ENCODE data around the gene KRTAP5-10.
A peak's percentile ranks its signal among the peaks of the same experiment; 100 is the strongest.
"Not testable (repeated sequence)": the region's sequence is repeated elsewhere in the genome, so short reads cannot be mapped to it uniquely, and the experiment has no call there.

The KRTAP5-10 gene

DNA sequence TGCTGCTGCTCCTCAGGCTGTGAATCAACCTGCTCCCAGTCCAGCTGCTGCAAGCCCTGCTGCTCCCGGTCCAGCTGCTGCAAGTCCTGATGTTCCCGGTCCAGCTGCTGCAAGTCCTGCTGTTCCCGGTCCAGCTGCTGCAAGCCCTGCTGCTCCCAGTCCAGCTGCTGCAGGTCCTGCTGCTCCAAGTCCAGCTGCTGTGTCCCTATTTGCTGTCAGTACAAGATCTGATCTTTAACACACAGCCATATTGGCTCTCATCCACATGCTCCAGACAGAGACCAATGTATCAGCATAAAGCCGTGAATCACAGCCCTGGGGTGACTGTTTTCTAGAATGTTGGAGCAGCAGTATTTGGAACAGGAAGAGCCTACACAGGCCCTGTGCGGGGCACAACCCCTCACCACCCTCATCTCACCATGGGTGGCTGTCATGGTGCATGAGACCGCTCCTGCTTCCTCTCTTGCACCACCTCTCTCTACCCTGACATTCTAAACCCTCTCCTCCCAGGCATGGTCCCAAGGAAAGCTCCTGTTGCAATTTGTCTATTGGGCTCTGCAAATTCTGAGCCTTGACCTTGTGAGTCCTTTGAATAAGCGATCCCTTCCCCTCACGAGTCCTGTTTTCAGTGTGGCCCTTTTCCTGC, 3.5 kb downstream of the KRTAP5-10 start:
- FAIRE-seq (no peak), DNase-seq (ENCODE audit: insufficient read length, low spot score) (no peak)

DNA sequence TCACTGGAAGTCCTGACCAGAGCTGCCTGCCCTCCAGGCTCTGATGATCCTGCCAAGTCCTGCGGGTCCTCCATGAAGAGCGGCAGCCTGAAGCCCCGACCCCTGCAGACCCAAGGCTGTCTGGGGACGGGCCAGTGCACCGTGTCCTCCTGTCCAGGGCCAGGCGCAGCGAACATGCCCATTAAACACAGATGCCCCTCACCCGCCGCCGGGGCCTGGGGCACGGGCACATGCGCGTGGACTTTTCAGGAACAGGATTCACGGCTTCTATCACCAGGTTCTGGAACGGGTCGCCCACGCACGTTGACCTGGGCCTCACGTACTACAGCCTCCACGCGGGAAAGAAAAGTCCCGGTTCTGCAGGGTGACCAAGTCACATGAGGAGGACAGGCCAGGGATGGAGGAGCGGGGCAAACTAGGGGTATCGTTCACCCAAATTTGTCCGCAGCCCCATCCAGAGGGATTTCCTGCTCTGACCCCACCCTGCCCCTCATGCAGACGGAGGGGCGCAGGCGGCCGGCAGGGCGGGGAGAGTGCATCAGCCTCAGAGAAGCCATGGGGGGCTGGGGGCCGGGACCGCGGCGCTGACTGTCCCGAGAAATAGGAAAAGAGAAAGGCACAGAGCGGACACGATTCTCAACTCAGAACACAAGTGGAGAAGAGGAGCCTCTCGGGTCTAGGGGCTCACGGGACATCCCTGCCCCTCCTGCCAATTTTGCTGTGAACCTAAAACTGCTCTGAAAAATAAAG, 5.9 kb downstream of the KRTAP5-10 start:
- FAIRE-seq; DNase-seq (ENCODE audit: insufficient read length, low spot score): not testable (repeated sequence)

DNA sequence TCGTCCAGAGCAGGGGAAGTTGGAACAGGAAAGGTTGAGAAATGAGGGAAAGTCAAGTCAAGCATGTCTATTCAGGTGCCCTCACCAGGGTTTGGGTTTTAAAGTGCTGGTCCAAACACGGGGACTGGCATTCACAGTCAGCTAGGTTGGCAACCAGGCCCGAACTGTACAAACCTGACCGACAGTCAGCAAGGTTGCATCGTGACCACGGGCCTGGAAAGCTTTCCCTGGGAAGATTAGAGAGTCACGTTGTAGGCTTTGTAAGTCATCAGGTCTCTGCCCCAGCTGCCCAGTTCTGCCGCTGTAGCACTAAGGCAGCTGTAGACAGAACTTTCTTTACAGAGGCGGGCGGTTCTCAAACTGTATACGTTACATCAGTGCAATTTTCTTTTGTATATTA, 7.4 kb downstream of the KRTAP5-10 start:
- FAIRE-seq (no peak), DNase-seq (ENCODE audit: insufficient read length, low spot score) (no peak)

DNA sequence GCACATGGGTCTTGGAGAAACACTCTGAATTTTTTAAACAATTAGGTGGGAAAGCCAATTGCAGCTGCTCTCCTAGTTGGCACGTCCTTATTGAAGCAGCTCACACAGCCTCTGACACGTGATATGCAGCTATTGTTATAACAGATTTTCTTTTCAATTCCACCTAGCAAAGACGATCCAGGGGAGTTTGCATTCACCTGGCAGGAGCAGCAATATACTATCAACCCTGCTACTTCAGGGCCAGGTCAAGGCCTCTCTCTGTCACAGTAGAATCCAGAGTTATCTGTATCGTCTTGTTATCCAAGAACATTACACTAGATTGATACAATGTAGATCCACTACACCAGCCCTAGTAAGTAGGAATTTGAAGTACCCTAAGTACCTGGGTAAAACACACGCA, 9.1 kb downstream of the KRTAP5-10 start:
- no peak for FAIRE-seq

DNA sequence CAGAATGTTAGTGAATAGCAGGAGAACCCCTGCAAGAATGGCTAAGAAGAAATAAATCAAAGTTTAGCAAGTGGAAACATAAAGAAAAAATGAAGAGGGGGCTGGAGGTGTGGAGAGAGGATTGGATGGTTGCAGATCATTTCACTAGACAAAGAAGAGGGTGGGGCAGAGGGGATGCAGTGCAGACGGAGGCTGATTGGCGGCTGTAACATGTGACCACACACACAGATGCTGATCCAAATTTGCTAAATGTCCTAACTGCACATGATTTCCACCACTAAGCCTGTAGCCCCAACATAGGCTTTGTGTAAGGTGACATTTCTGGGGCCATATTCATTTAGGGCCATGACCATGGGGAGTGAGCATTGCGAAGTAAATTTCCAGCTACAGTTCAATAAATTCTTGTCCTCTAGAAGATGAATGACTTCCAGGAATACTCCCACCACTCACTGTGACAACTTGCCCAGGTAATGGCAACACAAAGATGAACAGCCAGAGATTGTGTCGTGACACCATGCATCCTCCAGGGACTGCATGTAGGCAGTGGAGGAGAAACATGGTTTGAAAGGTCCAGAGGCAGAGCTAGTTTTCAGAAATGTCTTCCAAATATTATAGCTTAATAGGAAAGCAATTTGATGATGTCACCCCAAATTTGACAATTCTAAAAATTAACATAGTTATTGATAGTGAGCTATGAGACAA, 10.5 kb downstream of the KRTAP5-10 start:
- no peak for FAIRE-seq
- no peak for DNase-seq (ENCODE audit: insufficient read length, low spot score)

More for the DNA sequence above, 9.1 kb downstream of the KRTAP5-10 start:
- DNase-seq (ENCODE audit: insufficient read length, low spot score), result no peak

DNA sequence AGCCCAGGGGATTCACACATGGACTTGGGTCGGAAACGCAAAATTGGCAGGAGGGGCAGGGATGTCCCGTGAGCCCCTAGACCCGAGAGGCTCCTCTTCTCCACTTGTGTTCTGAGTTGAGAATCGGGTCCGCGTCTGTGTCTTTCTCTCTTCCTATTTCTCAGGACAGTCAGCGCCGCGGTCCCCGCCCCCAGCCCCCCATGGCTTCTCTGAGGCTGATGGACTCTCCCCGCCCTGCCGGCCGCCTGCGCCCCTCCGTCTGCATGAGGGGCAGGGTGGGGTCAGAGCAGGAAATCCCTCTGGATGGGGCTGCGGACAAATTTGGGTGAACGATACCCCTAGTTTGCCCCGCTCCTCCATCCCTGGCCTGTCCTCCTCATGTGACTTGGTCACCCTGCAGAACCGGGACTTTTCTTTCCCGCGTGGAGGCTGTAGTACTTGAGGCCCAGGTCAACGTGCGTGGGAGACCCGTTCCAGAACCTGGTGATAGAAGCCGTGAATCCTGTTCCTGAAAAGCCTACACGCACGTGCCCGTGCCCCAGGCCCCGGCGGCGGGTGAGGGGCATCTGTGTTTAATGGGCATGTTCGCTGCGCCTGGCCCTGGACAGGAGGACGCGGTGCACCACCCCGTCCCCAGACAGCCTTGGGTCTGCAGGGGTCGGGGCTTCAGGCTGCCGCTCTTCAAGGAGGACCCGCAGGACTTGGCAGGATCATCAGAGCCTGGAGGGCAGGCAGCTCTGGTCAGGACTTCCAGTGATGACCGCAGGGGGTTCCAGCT, 11.5 kb downstream of the KRTAP5-10 start:
- DNase-seq (ENCODE audit: insufficient read length, low spot score), result not testable (repeated sequence)

DNA sequence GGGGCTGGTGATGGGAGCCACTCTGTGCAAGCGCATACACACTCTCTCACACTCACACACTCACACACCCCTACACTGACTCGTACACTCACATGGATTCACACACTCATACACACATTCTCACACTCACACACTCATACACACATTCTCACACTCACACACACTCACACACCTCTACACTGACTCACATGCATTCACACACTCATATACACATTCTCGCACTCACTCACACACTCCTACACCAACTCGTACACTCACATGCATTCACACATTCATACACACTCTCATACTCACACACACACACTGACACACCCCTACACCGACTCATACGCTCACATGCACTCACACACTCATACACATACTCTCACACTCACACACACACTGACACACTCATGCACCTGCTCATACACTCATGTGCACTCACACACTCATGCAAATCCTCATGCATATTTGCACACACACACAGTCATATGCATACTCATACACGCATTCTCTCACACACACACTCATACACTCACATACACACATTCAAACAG, 12.2 kb downstream of the KRTAP5-10 start:
- DNase-seq (ENCODE audit: insufficient read length, low spot score) (no peak), FAIRE-seq (no peak)

More for the DNA sequence above, 11.5 kb downstream of the KRTAP5-10 start:
- FAIRE-seq, result not testable (repeated sequence)

DNA sequence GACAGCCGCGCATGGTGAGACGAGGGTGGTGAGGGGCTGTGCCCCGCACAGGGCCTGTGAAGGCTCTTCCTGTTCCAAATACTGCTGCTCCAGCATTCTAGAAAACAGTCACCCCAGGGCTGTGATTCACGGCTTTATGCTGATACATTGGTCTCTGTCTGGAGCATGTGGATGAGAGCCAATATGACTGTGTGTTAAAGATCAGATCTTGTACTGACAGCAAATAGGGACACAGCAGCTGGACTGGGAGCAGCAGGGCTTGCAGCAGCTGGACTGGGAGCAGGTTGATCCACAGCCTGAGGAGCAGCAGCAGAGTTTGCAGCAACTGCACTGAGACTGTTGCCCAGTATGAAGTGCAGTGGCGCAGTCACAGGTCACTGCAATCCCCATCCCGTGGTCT, 14.2 kb downstream of the KRTAP5-10 start:
- not testable (repeated sequence) for FAIRE-seq; DNase-seq (ENCODE audit: insufficient read length, low spot score)

DNA sequence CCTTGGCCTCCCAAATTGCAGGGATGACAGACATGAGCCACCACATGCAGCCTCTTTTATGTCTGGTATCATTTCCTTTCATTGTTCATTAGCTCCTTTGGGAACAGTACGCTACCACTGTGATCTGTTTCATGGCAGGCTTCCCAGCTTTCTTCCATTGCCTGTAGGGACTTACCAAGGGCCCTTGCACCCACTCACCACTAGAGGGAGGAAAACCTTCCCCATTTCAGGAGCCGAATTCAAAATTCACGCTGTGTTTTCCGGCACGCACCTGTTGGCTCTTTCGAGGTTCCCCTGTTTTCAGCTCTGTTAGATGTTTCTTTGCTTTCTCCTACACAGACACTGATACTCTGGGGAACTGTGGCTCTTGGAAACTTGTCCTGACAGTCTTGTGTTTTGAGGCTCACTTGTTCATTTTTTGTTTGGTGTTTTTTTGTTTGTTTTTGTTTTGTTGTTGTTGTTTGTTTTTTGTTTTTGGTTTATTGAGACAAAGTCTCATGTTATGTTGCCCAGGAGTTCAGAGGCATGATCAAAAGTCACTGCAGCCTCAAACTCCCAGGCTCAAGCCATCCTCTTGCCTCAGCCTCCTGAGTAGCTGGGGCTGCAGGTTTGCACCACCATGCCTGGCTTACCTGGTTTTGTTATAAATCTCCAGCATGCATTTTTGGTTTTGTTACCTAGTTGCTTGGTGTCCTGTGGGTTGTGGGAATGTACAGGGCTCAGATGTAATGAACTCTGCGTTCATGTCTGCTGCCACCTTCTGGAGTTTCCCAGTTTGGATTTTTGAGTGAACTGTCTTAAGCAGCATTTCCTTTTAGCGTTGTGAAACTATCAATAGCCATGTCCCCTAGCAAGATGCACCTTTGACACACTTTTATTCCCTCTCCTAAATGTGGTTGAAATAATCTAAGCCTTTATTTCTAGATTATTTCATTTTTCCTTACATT, 15.0 kb downstream of the KRTAP5-10 start:
- FAIRE-seq, result peak; percentile 59
- peak; percentile 44 for DNase-seq (ENCODE audit: insufficient read length, low spot score)

DNA sequence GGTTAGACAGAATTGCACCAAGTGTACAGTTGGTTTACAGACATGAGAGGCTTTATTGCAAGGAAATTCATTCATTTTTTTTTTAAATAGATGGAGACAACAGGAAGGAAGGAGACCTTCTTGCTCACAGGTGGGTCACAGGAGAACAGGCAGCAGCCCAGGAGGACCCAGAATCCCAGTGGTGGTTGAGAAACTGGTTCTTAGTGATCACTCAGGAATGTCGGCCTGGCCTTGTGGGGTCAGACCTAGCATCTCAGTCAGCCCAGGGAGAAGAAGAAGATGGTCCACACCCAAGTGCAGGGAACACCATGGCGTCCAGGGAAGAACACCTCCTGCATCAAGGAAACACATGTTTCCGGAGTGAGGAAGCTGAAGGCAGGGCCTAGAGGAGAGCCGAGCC, 16.5 kb downstream of the KRTAP5-10 start:
- DNase-seq (ENCODE audit: insufficient read length, low spot score), result no peak
- FAIRE-seq, result no peak

DNA sequence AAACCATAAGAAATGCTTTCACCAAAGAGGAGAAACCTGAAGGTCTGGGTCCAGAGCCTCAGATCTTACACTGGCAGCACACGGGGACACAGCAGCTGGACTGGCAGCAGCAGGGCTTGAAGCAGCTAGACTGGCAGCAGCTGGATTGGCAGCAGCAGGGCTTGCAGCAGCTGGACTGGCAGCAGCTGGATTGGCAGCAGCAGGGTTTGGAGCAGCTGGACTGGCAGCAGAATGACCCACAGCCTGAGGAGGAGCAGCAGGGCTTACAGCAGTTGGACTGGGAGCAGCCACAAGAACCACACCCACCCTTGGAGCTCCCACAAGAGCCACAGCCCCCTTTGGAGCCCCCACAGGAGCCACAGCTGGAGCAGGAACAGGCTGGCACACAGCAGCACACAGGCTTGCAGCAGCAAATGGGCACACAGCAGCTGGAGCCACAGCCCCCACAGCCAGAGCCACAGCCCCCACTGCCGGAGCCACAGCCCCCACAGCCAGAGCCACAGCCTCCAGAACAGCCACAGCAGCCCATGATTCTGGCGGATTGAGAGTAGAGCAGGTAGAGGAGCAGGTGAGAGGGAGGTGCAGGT, 17.0 kb downstream of the KRTAP5-10 start, which contains the start of gene KRTAP5-11:
Gene KRTAP5-11 (minus strand): TSS at position 567 of the 587 bp plus-strand sequence. CDS start 38 bp downstream, at position 529.
- DNase-seq (ENCODE audit: insufficient read length, low spot score) (no peak), FAIRE-seq (no peak)

DNA sequence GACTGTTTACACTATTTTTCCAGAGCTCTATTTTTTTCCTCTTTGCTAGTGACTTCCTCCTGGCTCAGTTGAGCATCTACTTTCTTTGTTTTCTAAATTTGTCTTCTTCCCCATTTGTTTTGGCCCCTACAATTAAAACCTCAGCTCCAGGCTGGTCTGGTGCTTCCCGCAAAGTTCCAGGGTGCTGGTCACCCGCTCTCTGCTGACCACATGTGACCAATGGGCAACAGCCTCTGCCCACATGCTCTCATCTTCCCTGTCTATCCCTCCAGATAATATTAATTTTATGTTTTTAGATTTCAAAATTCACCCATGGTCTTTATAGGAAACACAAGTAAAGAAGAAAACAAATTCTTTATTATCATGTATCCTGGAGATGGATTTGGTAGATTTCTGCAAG, 17.6 kb downstream of the KRTAP5-10 start:
- not testable (repeated sequence) for FAIRE-seq; DNase-seq (ENCODE audit: insufficient read length, low spot score)

DNA sequence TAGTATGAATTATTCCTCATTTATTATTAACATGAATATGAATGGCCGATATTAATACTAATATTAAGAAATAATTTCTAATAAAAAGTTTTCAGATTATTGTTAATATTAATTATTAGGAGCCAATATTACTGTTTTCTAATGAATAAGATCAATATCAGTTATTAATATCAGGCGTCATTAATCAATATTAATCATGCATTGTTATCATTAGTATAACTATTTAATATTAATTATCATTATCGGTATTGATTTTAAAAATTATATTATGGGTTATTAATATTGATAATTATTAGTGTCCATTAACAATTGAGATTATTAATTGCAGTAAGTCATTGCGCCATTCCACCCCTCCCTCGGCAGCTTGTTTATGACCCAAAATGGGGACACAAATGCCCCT, 20.3 kb downstream of the KRTAP5-10 start:
- FAIRE-seq; DNase-seq (ENCODE audit: insufficient read length, low spot score): not testable (repeated sequence)

DNA sequence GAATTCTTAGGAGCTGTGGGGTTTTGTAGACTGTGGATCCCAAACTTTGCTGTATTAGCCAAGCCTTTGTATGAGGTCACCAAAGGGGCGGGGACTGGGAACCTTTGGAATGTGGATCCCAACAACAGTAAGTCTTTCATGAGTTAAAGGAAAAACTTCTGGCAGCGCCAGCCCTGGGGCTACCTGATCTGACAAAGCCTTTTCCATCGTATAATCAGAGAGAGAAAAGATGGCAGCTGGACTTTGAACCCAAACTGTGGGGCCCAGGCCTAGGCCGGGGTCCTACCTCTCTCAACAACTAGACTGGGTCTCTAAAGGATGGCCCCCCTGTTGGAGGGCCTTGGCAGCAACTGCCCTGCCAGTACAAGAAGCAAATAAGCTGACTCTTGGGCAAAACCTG, 23.0 kb downstream of the KRTAP5-10 start:
- not testable (repeated sequence) for DNase-seq (ENCODE audit: insufficient read length, low spot score); FAIRE-seq

DNA sequence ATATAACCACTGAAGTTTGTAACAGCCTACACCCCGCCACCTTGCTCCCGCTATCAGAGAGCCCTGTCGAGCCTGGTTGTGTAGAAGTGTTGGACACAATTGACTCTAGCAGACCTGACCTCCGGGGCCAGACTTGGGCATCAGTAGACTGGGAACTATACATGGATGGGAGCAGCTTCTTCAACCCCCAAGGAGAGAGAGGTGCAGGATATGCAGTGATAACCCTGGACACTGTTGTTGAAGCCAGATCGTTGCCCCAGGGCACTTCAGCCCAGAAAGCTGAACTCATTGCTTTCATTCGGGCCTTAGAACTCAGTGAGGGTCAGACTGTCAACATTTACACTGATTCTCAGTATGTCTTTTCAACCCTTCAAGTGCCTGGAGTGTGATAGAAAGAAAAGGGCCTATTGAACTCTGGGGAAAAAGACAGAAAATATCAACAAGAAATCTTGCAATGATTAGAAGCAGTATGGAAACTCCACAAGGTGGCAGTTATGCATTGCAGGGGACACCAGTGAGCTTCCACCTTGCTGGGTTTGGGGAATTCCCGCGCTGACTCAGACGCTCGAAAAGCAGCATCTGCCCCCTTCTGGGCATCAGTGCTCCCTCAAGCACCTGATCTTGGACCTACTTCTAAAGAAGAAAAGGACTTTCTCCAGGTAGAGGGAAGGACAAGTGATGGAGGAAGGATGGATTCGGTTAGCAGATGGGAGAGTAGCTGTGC, 23.6 kb downstream of the KRTAP5-10 start:
- not testable (repeated sequence) for DNase-seq (ENCODE audit: insufficient read length, low spot score); FAIRE-seq

DNA sequence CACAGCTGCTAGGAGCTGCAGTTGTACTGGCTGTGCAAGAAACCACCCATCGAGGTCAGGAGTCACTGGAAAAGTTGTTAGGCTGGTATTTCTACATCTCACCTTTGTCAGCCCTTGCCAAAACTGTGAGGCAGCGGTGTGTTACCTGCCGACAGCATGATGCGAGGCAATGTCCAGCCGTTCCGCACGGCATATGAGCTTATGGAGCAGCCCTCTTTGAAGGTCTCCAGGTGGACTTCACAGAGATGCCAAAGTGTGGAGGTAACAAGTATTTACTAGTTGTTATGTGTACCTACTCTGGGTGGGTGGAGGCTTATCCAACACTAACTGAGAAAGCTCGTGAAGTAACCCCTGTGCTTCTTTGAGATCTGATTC, 24.2 kb downstream of the KRTAP5-10 start:
- not testable (repeated sequence) for FAIRE-seq

DNA sequence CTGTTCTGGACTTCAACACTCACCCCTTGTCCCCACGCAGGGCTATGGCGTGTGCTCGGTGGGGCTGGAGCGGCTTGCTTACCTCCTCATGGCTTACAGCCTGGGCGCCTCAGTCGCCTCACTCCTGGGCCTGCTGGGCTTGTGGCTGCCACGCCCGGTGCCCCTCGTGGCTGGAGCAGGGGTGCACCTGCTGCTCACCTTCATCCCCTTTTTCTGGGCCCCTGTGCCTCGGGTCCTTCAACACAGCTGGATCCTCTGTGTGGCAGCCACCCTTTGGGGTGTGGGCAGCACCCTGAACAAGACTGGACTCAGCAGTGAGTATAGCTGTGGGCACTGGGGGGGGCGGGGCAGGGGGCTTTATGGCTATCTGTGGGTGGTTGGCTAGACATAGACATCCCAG, 37.9 kb downstream of the KRTAP5-10 start:
- DNase-seq (ENCODE audit: insufficient read length, low spot score); FAIRE-seq: not testable (repeated sequence)

More for the DNA sequence above, 24.2 kb downstream of the KRTAP5-10 start:
- not testable (repeated sequence) for DNase-seq (ENCODE audit: insufficient read length, low spot score)
